SK-N-MC (cell line): Measurements from ENCODE around the gene S100A6.

ENCODE experiments used
- DNase-seq: peaks from one replicate; pipeline ENCODE4 v3.0.0-alpha.2; 2011; ENCODE audit warnings: low read depth, low spot score
- H3K27ac ChIP-seq: fragments of 200-600 bp; sonication (generic); 2 replicates; pipeline ENCODE4 v1.5.1; 2016; ENCODE audit warnings: mixed run types
- H3K36me3 ChIP-seq: fragments of 200-600 bp; sonication (generic); 2 replicates; pipeline ENCODE4 v1.6.1; 2017; ENCODE audit warnings: antibody characterized with exemption, low read length, mixed read lengths; ENCODE audit not compliant: insufficient read depth
- H3K4me3 ChIP-seq: fragments of 200-600 bp; sonication (generic); 2 replicates; pipeline ENCODE4 v1.5.1; 2016
- H3K9ac ChIP-seq: fragments of 200-600 bp; sonication (generic); 2 replicates; pipeline ENCODE4 v1.8.0; 2017; ENCODE audit warnings: mixed run types, mixed read lengths; ENCODE audit not compliant: insufficient read length
- H3K9me3 ChIP-seq: fragments of 200-600 bp; sonication (generic); 2 replicates; pipeline ENCODE4 v1.6.1; 2017; ENCODE audit warnings: low read depth, mild to moderate bottlenecking, antibody characterized with exemption, low read length, moderate library complexity, mixed read lengths
- EZH2 ChIP-seq: fragments of 200-600 bp; sonication (generic); IDR thresholded peaks from one replicate; pipeline ENCODE4 v1.6.1; 2017; ENCODE audit warnings: antibody characterized with exemption
- FOXP2 ChIP-seq: optimal IDR thresholded peaks from 2 replicates; pipeline ENCODE3; 2011; ENCODE audit warnings: mild to moderate bottlenecking, moderate library complexity; ENCODE audit not compliant: insufficient read depth; ENCODE audit errors: extremely low read length, control extremely low read depth
- POLR2AphosphoS5 ChIP-seq: IDR thresholded peaks from 2 replicates; pipeline ENCODE4 v1.6.1; 2012; ENCODE audit warnings: mild to moderate bottlenecking, low read depth, low read length, borderline replicate concordance

The S100A6 gene

DNA sequence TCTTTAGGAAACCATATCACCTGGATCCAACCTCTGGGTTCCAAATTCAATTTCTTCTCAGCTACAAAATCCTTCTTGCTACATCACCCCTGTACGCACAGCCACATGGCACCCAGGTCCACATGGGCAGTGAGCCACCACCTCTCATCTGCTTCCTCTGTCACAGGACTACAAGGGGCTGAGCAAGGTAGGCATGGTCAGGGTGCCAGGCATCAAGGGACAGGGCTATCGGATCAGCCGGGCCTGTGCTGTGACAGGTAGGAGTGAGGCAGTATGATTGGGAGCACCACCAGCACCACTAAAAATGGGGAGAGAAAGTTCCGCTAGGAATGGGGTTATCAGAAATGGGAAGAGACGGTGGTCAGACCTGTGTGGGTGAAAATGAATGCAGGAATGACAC lies 29.4 kb downstream of the S100A6 start:
- Histone ChIP-seq H3K9ac (no peak overlapping the region), H3K27ac (no peak overlapping the region), H3K9me3 (no peaks in the 10 kb centered on the region), H3K36me3 (no peaks in the 10 kb centered on the region), H3K4me3 (no peak overlapping the region)
- TF ChIP-seq EZH2: no peak
- TF ChIP-seq POLR2AphosphoS5: no peak
- TF ChIP-seq FOXP2: no peak
- DNase-seq: no peak

DNA sequence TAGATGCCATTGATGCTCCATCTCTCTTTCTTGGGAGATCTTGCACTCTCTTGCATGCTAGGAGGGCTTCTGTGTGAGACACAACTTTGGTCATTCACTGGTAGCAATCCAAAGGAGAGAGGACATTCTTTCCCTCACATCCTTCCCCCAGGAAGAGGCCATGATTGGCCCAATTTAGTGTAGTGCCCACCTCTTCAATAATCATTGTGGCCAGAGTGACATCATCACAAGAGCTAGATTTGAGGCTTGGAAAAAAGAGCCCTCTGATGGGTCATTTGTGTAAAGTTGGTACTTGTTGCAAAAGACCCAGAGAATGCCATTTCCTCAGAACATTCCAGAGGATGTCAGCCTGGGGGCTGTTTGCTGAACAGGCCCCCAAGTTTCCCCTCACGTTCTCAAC lies 30.2 kb downstream of the S100A6 start:
- H3K36me3 ChIP-seq: no peaks in the 10 kb centered on the region
- DNase-seq: no peak
- H3K4me3 ChIP-seq: no peak overlapping the region
- H3K27ac ChIP-seq: no peak overlapping the region
- H3K9ac ChIP-seq: no peak overlapping the region
- no peaks in the 10 kb centered on the region for H3K9me3 ChIP-seq
- TF ChIP-seq FOXP2 (no peak), POLR2AphosphoS5 (no peak), EZH2 (no peak)

DNA sequence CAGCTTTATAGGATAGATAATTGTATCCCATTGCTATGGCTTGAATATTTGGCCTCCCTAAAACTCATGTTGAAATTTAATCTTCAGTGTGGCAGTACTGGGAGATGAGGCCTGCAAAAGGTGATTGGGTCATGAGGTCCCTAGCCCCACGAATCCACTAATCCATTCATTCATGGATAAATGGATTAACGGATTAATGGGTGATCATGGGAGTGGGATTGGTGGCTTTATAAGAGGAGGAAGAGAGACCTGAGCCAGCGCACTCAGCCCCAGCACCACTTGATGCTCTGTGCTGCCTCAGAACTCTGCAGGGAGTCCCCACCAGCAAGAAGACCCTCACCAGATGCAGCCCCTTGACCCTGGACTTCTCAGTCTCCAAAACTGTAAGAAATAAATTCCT lies 32.0 kb downstream of the S100A6 start:
- no peaks in the 10 kb centered on the region for H3K9me3 ChIP-seq
- H3K27ac ChIP-seq: no peak overlapping the region
- H3K4me3 ChIP-seq: no peak overlapping the region
- no peaks in the 10 kb centered on the region for H3K36me3 ChIP-seq
- no peak for TF ChIP-seq POLR2AphosphoS5
- no peak for TF ChIP-seq EZH2
- TF ChIP-seq FOXP2: no peak
- no peak for DNase-seq
- no peak overlapping the region for H3K9ac ChIP-seq

DNA sequence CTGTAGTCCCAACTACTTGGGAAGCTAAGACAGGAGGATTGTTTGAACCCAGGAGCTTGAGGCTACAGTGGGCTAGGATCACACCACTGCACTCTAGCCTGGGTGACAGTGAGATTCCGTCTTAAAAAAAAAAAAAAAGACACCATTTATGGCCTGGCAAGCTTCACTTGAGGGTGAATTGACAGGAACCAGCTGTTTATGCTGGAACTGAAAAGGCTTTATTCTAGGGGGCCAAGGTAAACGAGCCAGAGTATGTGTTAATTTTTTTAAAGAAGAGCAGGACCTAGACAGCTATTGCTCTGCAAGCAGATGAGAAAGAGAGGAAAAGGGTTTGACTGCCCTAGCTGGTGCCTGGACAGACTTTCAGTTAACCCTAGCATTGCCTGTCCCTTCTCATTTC lies 37.0 kb downstream of the S100A6 start:
- no peak overlapping the region for H3K27ac ChIP-seq
- no peak overlapping the region for H3K4me3 ChIP-seq
- TF ChIP-seq POLR2AphosphoS5: no peak
- TF ChIP-seq FOXP2: no peak
- TF ChIP-seq EZH2: no peak
- no peak for DNase-seq
- no peak overlapping the region for H3K9ac ChIP-seq
- H3K36me3 ChIP-seq: no peaks in the 10 kb centered on the region
- H3K9me3 ChIP-seq: no peaks in the 10 kb centered on the region

DNA sequence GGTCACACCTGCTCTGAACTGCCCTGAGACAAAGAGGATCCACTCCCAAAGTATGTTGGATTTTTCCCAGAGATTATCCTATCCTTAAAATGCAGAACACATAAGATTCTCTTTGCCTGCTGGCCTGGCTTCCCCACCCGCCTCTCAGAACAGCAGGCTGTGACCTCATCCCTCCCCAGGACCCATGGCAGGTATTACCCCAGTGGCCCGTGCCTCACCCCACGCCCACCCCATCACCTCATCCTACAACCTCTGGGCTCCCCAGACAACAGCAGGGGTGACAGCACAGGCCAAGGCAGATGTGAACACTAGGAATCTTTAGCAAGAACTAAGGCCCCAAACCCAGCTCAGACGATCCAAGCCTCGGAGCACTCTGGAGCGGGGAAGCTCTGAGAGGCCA lies 40.3 kb downstream of the S100A6 start:
- Histone ChIP-seq H3K9me3 (no peaks in the 10 kb centered on the region), H3K27ac (no peak overlapping the region), H3K9ac (no peak overlapping the region), H3K4me3 (no peak overlapping the region), H3K36me3 (no peaks in the 10 kb centered on the region)
- no peak for DNase-seq
- no peak for TF ChIP-seq POLR2AphosphoS5
- TF ChIP-seq EZH2: no peak
- no peak for TF ChIP-seq FOXP2

DNA sequence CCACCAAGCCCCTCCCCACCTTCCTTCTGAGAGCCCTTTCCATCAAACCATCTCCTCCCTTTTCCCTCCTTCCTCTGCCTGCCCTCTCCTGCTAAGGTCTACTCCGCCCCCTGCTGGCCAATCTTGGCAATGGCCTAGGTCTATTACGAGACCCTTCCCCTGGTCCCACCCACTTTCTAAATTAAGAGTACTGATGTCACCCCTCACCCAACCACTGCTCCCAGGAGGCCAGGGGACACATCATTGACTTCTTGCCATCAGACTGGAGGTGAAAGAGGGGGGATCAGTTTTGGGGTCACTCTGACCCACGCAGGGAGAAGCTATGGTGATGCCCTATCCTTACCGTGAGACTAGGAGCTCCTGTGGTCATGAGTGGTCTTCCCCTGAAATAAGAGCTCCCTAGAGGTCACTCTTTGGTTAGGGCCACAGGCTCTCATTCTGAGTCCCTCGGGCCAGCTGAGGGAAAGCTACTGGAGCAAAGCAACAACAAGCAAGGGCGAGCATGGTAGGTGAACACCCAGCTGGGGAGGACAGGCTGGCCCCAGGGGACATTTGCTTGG lies 40.7 kb downstream of the S100A6 start:
- Histone ChIP-seq H3K9ac (no peak overlapping the region), H3K27ac (no peak overlapping the region), H3K36me3 (no peaks in the 10 kb centered on the region), H3K4me3 (no peak overlapping the region), H3K9me3 (no peaks in the 10 kb centered on the region)
- no peak for TF ChIP-seq EZH2
- no peak for TF ChIP-seq POLR2AphosphoS5
- TF ChIP-seq FOXP2: no peak
- no peak for DNase-seq

DNA sequence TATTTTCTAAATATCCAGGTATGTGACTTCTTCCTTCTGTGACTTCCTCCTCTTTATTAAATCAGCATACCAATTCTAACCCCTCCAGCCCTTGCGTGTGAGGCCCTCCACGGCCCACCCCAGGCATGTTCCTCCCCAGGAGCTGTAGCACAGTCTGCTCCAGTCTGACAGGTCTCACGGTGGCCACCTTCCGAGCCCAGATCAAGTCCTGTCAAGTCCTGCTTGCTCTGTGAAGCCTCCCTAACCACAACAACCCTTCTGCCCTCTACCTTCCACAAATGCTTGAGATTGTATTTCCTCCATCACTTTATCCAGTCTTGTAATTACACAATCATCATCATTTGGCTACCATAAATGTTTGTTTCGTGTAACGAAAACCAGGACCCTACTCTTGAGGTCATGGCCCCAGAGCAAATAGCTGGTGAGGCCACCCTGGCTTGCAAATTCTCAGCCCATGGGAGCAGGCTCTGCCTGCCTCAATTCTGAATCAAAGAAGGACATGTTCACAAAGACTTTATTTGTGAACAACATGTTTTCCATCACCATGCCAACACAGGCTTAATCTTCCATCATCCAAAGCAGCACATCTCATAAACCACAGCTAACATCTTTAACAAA lies 42.3 kb downstream of the S100A6 start:
- Histone ChIP-seq H3K4me3 (no peak overlapping the region), H3K9me3 (no peaks in the 10 kb centered on the region), H3K27ac (no peak overlapping the region), H3K9ac (no peak overlapping the region), H3K36me3 (no peaks in the 10 kb centered on the region)
- TF ChIP-seq EZH2: no peak
- no peak for TF ChIP-seq FOXP2
- no peak for TF ChIP-seq POLR2AphosphoS5
- no peak for DNase-seq

DNA sequence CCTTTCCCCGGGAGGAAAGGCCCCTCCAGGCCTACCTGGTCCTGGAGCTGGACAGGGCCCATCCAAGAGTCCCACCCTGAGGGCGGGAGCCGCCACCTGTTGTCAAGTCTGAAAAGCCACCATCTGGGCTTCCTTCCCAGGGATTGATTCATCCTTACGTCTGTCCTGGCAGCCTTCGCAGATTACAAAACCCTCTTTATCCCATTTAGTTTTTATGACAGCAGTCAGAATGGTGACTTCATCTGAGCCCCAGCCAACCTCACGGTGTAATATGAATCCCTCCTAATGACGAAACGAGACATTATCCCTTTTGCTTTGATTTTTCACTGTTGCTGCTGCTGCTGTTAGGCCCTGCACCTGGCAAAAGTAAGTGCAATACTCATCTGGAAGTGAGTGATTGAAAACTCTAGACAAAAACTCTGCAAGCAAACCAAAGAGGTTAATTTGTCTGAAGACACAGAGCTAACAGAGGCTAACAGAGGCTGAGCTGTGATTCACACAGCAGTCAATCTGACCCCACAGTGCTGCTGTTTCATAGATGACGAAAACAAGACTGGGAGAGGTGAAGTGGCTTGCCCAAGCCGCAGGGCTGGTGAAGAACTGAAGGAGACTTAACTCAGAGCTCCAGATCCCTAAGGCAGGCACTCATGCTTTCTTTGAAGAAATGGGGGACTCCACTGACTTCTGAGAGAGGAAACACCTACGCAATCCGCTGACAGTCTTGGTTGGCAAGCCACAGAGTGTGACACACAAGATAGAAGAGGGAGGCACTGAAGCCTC lies 45.3 kb downstream of the S100A6 start:
- no peak for TF ChIP-seq POLR2AphosphoS5
- no peak for TF ChIP-seq FOXP2
- TF ChIP-seq EZH2: no peak
- H3K9ac ChIP-seq: no peak overlapping the region
- no peaks in the 10 kb centered on the region for H3K36me3 ChIP-seq
- H3K4me3 ChIP-seq: no peak overlapping the region
- H3K9me3 ChIP-seq: no peaks in the 10 kb centered on the region
- no peak overlapping the region for H3K27ac ChIP-seq
- DNase-seq: no peak

DNA sequence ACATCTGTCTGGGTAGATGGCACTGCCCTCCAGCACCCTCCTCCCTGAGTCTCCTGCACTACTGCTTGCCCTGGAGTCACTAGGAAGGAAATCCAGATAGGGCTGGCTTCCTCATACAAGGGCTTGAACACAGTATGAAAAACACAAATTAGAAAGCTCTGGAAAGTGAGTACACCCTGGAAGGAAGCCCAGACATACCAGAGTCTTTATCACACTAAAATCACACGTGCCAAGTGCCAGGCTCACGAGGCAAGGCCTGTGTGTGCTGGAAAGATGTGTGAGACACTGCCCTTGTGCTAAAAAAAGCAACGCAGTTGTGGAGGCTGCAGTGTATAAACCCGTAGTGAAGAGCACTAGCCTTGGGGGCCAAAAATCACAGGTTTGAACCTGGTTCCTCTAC lies 47.1 kb downstream of the S100A6 start:
- Histone ChIP-seq H3K9me3 (no peaks in the 10 kb centered on the region), H3K36me3 (no peaks in the 10 kb centered on the region), H3K4me3 (no peak overlapping the region), H3K27ac (no peak overlapping the region), H3K9ac (no peak overlapping the region)
- no peak for TF ChIP-seq POLR2AphosphoS5
- TF ChIP-seq FOXP2: no peak
- TF ChIP-seq EZH2: no peak
- DNase-seq: no peak
